ENCODE measurements around the gene KRT82.

KRT82 gene

DNA sequence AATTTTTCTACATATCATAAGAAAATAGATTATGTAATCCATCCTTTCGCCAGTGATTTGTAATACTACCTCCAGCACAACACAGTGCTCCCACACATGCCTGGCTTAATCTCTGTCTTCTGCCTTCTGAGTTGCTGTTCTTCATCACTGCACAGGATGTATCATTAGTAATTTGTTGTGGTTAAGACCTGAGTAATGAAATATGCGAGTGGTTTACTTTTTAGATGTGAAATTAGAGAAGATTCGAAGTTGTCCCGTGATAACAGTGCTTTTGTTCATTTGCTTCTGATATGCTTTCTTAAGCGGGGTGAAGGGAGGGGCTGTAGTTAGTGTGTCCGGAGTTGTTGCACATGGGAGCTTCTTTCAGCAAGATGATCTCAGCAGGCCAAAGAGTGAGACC is 56.9 kb downstream of the KRT82 start:
- no peaks in the 10 kb centered on the region for H3K9me3 ChIP-seq (ENCODE audit: low read length)
- H3F3A ChIP-seq (ENCODE audit: insufficient read depth, low read length) = no peaks in the 10 kb centered on the region
- no peak for TF ChIP-seq EZH2 (IDR thresholded peaks at IDR 0.05; ENCODE audit: borderline replicate concordance, low read length)
- TF ChIP-seq, protein P1, sequence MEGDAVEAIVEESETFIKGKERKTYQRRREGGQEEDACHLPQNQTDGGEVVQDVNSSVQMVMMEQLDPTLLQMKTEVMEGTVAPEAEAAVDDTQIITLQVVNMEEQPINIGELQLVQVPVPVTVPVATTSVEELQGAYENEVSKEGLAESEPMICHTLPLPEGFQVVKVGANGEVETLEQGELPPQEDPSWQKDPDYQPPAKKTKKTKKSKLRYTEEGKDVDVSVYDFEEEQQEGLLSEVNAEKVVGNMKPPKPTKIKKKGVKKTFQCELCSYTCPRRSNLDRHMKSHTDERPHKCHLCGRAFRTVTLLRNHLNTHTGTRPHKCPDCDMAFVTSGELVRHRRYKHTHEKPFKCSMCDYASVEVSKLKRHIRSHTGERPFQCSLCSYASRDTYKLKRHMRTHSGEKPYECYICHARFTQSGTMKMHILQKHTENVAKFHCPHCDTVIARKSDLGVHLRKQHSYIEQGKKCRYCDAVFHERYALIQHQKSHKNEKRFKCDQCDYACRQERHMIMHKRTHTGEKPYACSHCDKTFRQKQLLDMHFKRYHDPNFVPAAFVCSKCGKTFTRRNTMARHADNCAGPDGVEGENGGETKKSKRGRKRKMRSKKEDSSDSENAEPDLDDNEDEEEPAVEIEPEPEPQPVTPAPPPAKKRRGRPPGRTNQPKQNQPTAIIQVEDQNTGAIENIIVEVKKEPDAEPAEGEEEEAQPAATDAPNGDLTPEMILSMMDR (IDR thresholded peaks at IDR 0.05; ENCODE audit: low read length) = no peak
- H3K4me3 ChIP-seq (ENCODE audit: low read depth, low read length, poor library complexity, severe bottlenecking) = no peak overlapping the region
- H4K20me1 ChIP-seq (ENCODE audit: insufficient read depth, low read length) = no peaks in the 10 kb centered on the region
- H3K4me2 ChIP-seq (ENCODE audit: low read length) = no peak overlapping the region
- H3K9ac ChIP-seq (ENCODE audit: low read length) = no peak overlapping the region
- no peak overlapping the region for H2AFZ ChIP-seq (ENCODE audit: low read length)
- no peaks in the 10 kb centered on the region for H3K36me3 ChIP-seq (ENCODE audit: insufficient read depth, low read length)
- H3K79me2 ChIP-seq (ENCODE audit: insufficient read depth, low read length) = no peaks in the 10 kb centered on the region
- H3K27ac ChIP-seq (ENCODE audit: low read depth, low read length, poor library complexity, severe bottlenecking) = no peak overlapping the region
- no peaks in the 10 kb centered on the region for H3K9me2 ChIP-seq (ENCODE audit: low read depth, low read length)
- no peaks in the 10 kb centered on the region for H3K4me1 ChIP-seq (ENCODE audit: insufficient read depth, low read length, severe bottlenecking)
- no peaks in the 10 kb centered on the region for H3K27me3 ChIP-seq (ENCODE audit: insufficient read depth, low read length)

DNA sequence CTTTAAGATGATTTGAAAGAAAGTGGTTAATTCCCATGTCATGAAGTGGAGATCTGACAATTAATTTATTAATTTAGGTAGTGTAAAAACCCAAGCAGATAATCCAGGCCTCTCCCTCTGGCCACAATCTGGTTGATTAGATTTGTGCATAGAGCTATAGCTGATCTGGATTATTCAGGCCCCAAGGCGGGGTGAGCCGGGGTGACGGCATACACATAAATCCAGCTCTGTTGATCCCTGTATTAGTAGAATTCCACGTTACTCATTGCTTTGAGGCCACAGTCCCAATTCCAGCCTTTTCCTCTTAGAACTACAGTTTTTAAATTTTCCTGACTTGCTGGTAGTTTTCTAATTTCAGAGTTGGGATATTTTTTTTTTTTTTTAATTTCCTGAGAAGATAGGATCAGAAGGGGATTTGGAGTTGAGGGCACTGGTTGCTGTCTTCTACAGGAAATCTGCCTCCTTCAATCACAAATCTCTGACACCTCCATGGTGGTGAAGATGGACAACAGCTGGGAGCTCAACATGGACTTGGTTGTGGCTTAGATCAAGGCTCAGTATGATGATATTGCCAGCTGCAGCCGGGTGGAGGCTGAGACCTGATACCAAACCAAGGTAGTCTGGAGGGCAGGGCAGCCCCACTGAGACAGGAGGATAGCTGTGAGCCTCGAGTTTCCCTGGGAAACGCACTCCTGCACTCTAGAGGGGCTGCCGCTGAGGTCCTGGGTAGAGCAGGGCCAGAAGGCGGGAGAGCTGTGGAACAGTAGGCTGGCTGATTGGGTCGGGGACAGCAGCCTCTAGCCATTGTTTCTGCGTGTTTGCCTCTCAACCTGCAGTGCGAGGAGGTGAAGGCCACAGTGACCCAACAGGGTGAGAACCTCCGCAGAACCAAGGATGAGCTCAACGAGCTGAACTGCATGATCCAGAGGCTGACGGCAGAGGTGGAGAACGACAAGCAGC is 58.3 kb downstream of the KRT82 start:
- no peaks in the 10 kb centered on the region for H3K9me3 ChIP-seq (ENCODE audit: low read length)
- no peak overlapping the region for H3K4me2 ChIP-seq (ENCODE audit: low read length)
- no peaks in the 10 kb centered on the region for H3F3A ChIP-seq (ENCODE audit: insufficient read depth, low read length)
- no peaks in the 10 kb centered on the region for H3K9me2 ChIP-seq (ENCODE audit: low read depth, low read length)
- H3K79me2 ChIP-seq (ENCODE audit: insufficient read depth, low read length) = no peaks in the 10 kb centered on the region
- no peak for TF ChIP-seq EZH2 (IDR thresholded peaks at IDR 0.05; ENCODE audit: borderline replicate concordance, low read length)
- TF ChIP-seq, protein P1 (IDR thresholded peaks at IDR 0.05; ENCODE audit: low read length) = no peak
- H3K9ac ChIP-seq (ENCODE audit: low read length) = no peak overlapping the region
- H3K4me1 ChIP-seq (ENCODE audit: insufficient read depth, low read length, severe bottlenecking) = no peaks in the 10 kb centered on the region
- no peaks in the 10 kb centered on the region for H3K36me3 ChIP-seq (ENCODE audit: insufficient read depth, low read length)
- H3K4me3 ChIP-seq (ENCODE audit: low read depth, low read length, poor library complexity, severe bottlenecking) = no peak overlapping the region
- peaks cover 3% of the 10 kb centered on the region; the same call in 1 of the 2 replicates for H3K27me3 ChIP-seq (ENCODE audit: insufficient read depth, low read length)
- no peak overlapping the region for H3K27ac ChIP-seq (ENCODE audit: low read depth, low read length, poor library complexity, severe bottlenecking)
- H4K20me1 ChIP-seq (ENCODE audit: insufficient read depth, low read length) = no peaks in the 10 kb centered on the region
- no peak overlapping the region for H2AFZ ChIP-seq (ENCODE audit: low read length)

DNA sequence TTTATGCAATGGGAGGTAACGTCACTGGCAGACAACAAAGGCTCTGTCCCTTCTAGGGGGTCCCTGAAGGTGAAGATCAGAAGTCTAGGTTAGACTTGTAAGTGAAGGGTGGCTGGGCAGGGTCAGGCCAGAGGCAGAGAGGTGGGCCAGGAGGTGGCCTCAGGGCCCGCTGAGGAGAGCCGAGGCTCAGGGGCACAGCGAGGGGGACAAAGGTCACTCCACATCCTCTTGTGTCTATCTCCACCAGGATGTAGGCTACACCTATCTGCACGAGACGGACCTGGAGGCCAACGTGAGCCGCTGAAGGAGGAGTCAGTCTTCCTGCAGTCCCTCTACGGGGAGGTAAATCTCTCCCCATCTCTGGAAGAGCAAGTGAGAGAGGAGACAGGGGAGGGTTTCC is 59.1 kb downstream of the KRT82 start:
- Histone ChIP-seq H3K4me1 (ENCODE audit: insufficient read depth, low read length, severe bottlenecking) (no peaks in the 10 kb centered on the region), H3K9ac (ENCODE audit: low read length) (no peak overlapping the region), H3K27ac (ENCODE audit: low read depth, low read length, poor library complexity, severe bottlenecking) (no peak overlapping the region), H3K9me3 (ENCODE audit: low read length) (no peaks in the 10 kb centered on the region), H2AFZ (ENCODE audit: low read length) (no peak overlapping the region), H3K4me2 (ENCODE audit: low read length) (no peak overlapping the region), H3K4me3 (ENCODE audit: low read depth, low read length, poor library complexity, severe bottlenecking) (no peak overlapping the region), H3F3A (ENCODE audit: insufficient read depth, low read length) (no peaks in the 10 kb centered on the region), H3K9me2 (ENCODE audit: low read depth, low read length) (no peaks in the 10 kb centered on the region), H3K79me2 (ENCODE audit: insufficient read depth, low read length) (no peaks in the 10 kb centered on the region), H4K20me1 (ENCODE audit: insufficient read depth, low read length) (no peaks in the 10 kb centered on the region), H3K36me3 (ENCODE audit: insufficient read depth, low read length) (no peaks in the 10 kb centered on the region), H3K27me3 (ENCODE audit: insufficient read depth, low read length) (peaks cover 11% of the 10 kb centered on the region; the same call in 1 of the 2 replicates)
- TF ChIP-seq, protein P1 (IDR thresholded peaks at IDR 0.05; ENCODE audit: low read length) = no peak
- no peak for TF ChIP-seq EZH2 (IDR thresholded peaks at IDR 0.05; ENCODE audit: borderline replicate concordance, low read length)

All from OCI-LY1 (cell line).